ENCODE measurements around the gene COL5A1.

The COL5A1 gene

DNA sequence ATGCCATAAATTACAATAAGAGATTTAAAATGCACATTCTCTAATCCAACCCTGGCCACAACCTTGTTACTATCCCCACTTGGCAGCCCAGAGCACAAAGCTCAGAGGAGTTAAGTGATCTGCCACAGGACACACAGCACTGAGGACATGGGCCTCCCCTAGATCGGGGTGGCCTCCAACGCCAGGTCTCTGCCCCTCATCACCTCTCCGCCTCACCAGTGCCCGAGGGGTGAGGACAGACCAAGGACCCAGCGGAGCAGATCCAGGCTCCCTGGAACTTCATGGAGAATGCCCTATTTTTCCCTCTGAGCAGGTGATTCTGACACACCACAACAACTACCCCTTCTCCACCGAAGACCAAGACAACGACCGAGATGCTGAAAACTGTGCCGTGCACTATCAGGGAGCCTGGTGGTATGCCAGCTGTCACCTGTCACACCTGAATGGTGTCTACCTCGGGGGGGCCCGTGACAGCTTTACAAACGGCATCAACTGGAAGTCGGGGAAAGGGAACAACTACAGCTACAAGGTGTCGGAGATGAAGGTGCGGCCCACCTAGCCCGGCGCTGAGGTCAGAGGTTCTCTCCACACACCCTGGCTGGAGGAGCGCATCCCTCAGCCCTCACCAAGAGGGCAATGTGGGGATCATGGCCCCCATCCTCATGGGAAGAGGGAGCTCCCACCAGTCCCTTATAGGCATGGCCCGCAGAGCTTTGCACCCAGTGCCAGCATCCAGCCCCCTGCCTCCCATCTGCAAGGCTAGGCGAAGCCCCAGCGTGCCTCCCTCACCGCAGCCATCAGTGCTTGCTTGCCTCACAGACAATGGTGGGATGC is 226.5 kb downstream of the COL5A1 start:
- no peak for DNase-seq

DNA sequence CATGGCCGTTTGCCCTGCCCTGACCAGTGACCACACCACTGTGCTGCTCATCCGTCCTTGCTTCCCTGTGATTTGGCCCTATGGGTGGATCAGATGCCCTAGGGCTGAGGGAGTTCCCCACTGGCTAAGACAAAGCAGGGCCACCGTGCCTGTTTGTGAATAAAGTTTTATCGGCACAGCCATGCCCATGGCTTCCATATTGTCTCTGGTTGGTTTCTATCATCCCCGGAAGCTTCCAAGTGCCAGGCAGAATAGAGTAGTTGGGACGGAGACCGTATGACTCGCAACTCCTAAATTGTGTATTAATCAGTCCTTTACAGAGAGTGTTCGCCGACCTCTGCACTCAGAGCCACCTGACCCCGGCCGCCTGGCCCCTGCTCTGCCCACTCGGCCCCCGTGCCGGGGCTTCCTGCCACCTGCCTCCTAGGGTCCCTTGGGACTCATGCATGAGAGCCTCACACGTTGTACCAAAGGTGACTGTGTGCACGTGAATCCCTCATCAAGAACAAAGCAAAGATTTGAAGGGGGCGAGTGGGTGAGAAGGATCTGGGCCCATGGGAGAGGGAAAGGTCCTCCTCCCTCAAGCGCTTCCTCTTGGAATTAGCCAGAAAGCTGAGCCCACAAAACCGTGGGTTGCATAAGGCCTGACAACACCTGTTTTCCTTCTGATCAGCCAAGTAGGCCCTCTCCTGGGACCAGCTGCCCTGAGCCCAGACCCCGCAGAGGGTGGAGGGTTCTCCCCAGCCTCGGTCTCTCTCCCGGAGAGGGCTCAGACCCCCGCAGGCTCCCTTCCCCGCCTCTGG is 227.3 kb downstream of the COL5A1 start:
- DNase-seq, result no peak

DNA sequence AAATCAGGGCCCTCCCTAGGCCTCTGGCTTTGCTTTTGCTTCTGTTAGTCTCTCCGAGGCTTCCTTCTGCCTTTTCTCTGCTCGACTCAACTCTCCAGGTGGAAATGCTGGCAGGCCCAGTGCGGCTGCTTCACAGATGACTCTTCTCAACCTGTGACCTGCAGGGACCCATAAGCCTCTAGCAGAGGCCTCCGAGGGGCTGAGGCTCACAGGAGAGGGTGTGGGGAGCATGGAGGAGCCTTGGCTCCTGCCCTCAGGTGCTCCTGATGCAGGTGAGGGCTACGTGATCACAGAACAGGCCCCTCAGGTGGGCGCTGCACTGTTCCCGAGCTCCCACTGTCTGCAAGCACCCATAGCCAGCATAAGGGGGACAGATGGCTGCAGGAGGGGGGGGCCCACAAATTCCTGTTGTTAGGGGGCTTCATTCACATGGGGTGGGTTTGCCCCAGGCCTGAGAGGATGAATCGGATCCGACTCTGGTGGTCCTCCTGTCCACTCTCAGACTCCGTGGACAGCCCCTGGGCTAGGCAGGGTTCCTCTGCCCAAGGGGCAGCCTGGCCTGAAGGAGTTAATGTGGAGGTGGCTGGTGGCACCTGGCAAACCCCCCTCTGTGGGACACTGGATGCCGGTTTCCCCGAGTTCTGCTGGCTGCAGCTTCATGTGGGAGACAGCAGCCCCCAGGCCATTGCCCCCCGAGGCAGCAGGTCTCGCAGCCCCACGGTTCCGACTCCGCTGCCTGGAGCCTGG is 228.1 kb downstream of the COL5A1 start:
- DNase-seq, result no peak

DNA sequence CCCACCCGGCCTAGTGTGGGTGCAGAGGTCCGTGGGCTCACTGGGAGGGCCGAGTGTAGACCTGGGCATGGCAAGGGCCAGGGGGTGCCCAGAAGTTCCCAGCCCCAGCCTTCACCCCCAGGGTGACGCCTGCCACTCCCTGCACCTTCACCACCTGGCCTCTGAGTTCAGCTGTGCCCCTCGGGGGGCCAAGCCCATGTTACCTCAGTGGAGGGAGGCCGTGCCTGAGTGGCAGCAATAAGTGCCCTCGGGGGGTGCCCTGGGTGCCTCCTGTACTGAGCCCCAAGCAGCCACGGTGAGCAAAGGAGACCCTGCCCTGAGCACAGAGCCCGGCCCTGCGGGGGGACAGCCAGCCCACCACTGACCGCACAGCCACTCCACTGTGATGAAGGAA is 228.7 kb downstream of the COL5A1 start:
- no peak for DNase-seq

DNA sequence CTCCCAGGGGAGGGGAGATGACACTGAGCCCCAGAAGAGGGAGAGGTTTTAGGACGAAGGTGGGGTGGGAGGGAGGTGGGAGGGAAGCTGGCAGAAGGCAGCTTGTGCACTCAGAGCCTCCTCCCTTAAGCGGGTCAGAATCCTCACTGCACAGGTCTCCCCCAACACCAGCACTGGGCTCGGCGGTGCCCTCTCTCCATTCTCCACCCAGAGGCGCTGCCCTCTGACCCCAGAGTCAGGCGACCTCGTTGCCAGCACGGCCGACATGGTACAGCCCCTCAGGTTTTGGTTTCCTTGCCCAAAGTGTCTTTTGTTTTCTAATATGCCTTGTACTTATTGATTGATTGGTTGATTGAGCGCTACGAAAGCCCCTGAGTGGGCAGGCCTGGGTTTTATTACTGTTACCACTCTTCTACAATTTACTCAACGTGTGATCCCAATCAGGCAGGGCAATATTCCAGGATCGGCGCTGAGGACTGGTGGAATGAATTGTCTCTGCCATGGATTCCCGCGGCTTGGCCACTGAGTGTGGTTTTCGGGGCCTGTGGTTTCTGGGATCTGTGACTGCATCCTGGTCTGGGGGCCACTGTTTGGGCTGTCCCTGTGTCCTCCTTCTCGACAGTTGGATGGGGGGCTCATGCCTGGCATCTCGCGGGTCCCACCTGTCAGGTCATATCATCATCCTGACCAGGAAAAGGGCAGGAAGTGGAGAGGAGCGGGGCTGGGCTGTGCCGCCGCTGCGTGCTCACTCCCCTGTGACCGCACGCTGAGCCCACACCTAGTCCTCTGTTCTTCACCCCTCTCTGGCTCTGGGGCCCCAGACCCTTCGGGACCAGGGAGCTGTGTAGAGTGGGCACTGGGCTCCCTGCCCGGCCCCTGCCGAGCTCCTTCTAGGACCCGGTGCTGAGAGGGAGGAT is 229.4 kb downstream of the COL5A1 start:
- no peak for DNase-seq

DNA sequence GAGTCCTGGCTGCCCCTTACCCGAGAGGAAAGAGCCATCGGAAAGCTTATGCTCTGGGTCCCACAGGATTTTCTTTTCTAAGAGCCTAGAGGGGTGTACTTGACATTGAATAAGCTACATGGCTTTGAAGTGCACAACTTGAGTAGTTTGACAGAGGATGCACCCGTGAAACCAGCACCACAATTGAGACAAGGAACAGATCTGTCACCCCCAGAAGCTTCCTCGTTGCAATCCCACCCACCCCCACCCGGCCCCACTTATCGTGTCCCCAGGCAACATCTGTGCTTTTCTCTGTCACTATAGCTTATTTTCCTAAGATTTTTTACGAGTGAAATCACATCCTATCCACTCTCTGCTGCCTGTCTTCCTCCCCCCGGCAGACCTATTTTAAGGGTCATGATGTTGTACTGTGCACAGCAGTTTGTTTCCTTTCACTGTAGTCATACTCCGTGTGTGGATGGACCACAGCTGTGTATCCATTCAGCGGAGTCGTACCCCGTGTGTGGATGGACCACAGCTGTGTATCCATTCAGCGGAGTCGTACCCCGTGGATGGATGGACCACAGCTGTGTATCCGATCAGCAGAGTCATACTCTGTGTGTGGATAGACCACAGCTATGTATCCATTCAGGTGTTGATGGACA is 230.2 kb downstream of the COL5A1 start:
- no peak for DNase-seq

DNA sequence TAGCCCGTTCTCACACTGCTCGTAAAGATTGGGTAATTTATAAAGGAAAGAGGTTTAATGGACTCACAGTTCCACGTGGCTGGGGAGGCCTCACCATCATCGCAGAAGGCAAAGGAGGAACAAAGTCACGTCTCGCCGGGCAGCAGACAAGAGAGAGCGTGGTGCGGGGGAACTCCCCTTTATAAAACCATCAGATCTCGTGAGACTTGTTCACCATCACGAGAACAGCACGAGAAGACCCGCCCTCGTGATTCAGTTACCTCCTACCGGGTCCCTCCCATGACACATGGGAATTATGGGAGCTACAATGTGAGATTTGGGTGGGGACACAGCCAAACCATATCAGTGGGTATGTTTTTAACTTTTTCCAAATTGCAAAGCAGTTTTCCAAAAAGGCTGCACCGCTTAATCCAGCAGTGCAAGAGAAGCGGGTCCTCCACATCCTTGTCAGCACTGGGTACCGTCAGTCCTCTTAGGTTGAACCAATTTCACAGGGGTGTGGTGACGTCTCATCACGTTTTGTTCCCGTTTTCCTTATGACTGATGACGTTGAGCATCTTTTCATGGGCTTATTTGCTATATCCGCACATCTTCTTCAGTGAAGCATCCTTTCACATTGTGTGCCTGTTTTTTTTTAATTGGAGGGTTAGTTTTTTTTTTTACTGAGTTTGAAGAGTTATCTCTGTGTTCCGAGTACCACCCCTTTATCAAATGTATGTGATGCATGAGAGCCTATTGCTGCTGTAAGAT is 231.1 kb downstream of the COL5A1 start:
- DNase-seq, result no peak

DNA sequence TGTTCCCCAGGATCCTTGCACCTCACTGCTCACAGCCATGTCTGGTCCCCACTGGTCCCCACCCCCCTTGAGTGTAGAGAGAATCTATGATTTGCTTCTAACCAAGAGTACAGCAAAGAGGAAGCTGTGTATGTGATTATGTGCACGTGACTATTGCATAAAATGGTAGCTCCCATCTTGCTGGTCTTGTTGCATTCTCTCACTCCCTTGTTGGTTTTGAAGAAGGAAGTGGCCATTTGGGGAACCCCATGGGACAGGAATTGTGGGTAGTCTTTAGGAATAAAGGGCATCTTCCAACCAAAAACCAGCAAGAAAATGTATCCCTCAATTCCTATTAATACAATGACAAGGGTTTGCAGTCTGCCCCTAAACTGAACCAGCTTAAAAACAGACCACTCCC is 233.8 kb downstream of the COL5A1 start:
- no peak for DNase-seq

DNA sequence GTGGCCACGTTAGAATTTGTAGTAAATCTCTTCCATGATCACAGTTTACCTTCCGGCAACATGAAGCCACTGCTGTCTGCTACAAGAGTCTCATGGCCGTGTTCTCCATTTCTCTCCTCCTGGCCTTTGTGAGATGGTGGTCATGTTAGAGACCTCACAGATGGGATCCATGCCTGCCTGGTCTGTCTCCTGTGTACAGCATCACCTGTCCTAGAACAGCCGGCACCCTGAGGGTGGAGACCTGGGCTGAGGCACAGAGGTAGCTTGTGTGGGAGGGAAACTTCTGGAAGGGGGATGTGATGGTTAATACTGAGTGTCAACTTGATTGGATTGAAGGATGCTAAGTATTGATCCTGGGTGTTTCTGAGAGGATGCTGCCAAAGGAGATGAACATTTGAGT is 235.9 kb downstream of the COL5A1 start:
- DNase-seq, result no peak

DNA sequence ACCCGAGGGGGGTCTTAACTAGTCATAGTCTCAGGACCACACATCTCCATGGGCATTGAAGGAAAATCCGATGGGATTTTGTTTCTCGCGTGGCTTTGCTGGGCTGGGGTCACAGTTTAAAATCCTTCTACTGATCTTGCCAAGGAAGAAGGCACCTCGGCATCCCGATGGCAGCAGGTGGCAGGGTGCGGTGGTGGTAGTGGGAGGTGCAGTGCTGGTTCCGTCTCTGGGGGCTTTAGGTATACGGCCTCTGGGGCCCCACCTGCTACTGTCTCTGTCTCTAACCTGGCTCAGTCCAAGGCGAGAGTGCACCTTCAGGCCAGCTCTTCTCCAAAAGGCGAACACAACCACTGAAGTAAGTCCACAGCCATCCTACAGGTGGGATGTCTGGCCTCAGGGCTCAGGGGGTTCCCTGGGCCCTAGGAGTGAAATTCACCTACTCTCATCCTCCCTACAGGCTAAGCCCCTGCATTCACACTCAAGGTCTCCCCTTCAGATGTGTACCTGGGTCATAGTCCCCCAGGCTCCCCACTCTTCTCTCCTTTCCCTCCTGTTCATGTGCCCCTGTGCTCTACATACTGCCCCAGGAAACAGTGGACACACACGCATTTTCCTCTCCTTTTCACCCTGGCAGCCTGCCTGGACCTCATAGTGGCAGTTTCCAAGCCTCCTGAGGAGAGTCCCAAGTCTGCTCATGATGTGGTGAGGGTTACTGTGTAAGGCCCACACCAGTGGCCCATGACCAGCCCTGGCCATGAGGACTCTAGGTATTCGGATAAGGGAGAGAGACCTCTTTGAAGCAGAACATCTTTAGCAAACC is 238.3 kb downstream of the COL5A1 start:
- no peak for DNase-seq

DNA sequence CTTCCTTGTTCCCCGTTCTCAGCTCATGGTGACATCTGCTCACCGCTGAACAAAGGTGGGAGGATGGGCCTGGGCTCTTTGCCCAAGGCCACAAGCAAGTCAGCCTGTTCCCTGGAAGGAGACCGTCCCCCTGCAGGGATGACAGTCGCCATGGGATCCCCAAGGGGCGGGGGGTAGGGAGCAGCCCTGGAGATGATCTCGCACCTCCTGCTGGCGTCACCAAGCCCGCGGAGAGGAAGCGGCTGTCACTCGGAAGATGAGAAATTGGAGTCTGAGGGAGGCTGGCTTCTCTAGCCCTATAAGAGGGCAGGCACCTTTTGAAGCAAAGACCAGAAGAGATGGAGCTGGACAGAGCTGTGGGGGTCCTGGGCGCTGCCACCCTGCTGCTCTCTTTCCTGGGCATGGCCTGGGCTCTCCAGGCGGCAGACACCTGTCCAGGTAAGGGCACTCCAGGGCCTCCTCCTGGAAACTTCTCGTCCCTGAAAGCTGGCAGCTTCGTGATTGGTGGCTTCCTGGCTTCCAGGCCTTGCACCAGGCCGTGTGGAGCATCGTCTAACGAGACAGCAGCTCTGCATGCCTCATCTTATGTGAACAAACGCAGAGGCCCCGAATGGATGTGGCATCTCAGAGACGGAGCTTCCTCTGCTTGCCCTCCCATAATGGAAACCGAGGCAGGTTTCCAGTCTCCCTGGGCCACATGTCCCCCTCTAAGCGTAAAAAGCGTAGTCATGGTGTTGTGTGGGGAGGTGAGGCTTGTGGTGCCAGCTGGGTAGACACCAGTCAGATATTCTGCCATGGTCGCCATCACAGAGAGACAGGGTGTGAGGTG is 239.1 kb downstream of the COL5A1 start, which contains the start of gene FCN2:
TSS of gene FCN2 (plus strand) at position 327 of the 829 bp plus-strand sequence. CDS start at position 339, 12 bp downstream.
- no peak for DNase-seq

DNA sequence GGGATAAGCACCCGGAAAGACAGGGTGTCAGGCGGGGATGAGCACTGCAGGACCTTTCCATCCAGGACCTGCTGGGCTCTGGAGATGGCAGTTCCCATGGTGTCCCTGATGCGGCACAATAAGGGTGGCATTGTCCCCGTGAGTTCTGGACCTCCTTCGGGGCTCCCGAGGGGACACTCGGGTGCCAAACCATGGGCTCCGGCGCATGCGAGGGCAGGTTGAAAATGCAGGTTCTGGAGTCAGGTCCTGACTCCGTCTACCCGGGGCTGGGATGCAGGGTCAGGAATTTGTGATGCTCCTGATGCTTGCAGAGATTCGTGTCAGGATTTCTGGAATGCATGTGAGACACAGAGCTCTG is 239.7 kb downstream of the COL5A1 start:
- DNase-seq, result no peak

DNA sequence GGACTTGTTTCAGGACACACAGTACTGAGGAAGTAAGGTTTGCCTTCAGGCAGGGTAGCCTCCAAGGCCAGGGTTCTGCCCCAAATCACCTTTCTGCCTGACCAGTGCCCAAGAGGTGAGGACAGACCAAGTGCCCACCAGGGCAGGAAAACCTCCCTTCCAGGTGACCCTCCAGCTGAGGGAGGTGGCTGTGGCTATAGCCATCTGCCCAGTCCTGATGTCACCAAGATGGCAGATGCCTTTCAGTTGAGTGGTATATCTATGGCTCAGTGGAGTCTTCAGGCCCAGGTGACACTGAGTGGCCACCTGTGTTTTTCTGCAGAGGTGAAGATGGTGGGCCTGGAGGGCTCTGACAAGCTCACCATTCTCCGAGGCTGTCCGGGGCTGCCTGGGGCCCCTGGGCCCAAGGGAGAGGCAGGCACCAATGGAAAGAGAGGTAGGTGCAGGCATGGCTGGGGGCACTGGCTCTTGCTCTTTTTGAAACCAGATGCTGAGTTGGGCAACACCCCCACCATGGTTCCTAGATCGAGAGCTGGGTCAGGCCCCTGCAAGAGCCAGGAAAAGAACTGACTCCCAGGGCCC is 240.7 kb downstream of the COL5A1 start:
- DNase-seq, result no peak

DNA sequence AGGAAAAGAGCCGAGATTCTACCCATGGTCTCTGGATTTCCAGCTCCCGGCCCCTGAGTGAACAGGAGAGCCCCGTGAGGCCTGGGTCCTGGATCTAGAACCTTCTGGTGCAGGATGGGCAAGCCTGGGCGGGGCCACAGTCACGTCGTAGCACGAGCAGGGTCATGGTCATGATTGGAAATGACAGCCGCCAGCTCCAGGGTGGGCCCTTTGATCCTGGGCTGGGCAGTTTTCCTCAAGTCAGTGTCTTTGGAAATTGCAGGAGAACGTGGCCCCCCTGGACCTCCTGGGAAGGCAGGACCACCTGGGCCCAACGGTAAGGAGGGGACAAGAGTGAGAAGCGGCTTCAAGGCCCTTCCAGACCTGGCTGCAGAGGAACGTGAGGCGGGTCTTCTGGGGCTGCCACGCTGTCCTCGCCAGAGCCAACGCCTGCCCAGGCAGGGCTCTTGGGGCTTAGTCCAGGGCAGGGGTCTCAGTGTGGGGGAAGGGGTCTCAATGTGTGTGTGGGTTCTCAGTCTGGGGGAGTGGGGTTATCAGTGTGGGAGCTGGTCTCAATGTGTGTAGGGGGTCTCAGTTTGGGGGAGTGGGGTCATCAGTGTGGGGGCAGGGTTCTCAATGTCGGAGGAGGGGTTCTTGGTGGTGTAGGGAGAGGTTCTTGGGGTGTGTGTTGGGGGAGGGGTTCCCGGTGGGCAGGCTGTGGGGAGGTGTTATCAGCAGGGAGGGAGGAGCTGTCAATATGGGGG is 241.6 kb downstream of the COL5A1 start:
- DNase-seq, result no peak

DNA sequence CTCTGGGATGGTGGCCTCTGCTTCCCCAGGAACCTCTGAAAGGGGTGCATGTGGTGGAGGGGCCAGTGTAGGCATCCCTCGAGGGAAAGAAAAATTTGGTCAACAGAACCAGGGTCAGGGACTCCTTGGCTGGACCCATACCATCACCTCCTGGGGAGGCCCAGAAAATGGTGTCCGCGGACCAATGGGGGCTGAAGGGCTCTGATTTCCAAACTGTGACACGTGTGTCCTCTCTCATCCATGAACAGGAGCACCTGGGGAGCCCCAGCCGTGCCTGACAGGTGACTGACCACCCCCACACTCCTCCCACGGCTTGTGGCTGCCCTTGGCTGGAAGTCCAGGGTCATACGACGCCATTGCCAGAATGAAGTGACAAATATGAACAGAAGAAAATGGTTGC is 242.9 kb downstream of the COL5A1 start:
- DNase-seq, result no peak

DNA sequence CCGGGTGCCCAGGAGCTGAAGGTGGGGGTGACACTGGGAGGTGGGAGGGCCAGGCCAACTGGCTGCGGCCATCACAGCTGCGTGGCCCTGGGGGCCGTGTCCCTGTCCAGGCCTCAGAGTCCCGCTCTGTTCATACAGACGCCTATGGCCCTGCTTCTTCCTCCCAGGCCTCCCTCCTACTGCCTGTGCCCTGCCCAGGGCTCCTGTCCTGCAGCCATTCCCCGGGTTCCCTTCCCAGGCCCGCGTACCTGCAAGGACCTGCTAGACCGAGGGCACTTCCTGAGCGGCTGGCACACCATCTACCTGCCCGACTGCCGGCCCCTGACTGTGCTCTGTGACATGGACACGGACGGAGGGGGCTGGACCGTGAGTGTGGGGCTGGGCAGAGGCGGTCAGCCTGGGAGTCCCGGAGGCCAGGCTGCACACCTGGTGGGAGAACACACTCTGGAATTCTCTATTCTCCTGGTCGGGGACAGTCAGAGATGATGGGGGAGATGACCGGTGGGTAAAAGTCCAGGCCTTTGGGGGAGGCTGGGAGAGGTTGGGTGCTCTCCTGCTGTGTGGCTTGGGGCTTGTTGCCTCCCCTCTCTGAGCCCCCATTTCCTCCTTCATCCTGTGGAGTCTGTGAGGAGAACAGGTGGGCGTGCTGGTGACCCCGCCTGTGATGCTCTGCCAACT is 243.5 kb downstream of the COL5A1 start:
- no peak for DNase-seq

DNA sequence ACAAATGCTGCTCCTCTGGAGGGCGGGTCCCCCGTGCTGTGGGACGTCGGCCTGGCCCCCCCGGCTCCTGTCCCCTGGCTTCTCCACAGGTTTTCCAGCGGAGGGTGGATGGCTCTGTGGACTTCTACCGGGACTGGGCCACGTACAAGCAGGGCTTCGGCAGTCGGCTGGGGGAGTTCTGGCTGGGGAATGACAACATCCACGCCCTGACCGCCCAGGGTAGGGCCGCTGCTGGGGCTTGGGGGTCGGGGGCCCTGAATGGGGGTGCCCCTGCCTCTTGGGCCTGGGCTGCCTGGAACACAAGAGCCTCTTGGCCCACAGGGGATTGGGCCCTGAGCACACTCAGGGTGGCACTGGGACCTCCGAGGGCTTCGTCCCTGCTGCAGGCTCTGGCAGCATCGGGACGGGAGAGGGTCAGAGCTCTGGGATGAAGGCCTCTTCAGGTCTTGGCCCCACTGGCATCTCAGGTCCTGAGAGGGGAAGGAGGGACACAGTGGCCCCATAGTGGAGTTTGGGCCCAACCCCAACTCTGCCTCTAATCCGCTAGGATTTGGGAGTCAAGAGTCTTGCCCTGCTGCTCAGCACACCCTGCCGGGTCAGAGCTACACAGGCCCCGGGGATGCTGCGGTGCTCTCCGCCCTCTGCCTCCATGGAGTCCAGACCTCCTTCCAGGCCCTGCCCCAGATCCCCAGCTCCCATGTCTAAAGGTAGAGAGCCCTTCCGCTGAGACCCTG is 244.2 kb downstream of the COL5A1 start:
- no peak for DNase-seq
